GM23338 (cell line): ENCODE data around the gene DHRSX.

Experiments
- CREB1 ChIP-seq: fragments of 250-450 bp; sonication (Bioruptor Pico); IDR thresholded peaks from 2 replicates; pipeline ENCODE4 v1.5.0; 2020; ENCODE audit warnings: low read depth, mild to moderate bottlenecking, moderate library complexity
- CTCF ChIP-seq, 2 experiments: fragments of 200-600 bp in 1 of 2; sonication (generic) in 1 of 2; conservative IDR thresholded peaks; 2 replicates each; pipeline versions ENCODE4 v1.5.1 to v1.6.1; 2016 to 2017; ENCODE audit warnings: antibody characterized with exemption in 2 of 2, low read depth in 2 of 2, mild to moderate bottlenecking in 2 of 2, moderate library complexity in 1 of 2
- ETS1 ChIP-seq: IDR thresholded peaks from 2 replicates; pipeline ENCODE4 v1.6.1; 2016; ENCODE audit warnings: antibody characterized with exemption
- EZH2 ChIP-seq: fragments of 200-600 bp; sonication (generic); IDR thresholded peaks from one replicate; pipeline ENCODE4 v1.8.0; 2017; ENCODE audit warnings: antibody characterized with exemption, mild to moderate bottlenecking, low read depth; ENCODE audit not compliant: unreplicated experiment
- EZH2phosphoT487 ChIP-seq: fragments of 200-600 bp; sonication (generic); IDR thresholded peaks from one replicate; pipeline ENCODE4 v1.8.1; 2018; ENCODE audit warnings: antibody characterized with exemption; ENCODE audit not compliant: unreplicated experiment
- NANOG ChIP-seq: IDR thresholded peaks from 2 replicates; pipeline ENCODE4 v1.6.1; 2016; ENCODE audit warnings: antibody characterized with exemption, borderline replicate concordance
- POLR2AphosphoS5 ChIP-seq: IDR thresholded peaks from 2 replicates; pipeline ENCODE4 v1.6.1; 2016; ENCODE audit warnings: antibody characterized with exemption, low read depth
- ZNF462 ChIP-seq: fragments of 250-450 bp; sonication (Bioruptor Pico); IDR thresholded peaks from 2 replicates; pipeline ENCODE4 v1.5.0; 2020; ENCODE audit warnings: mild to moderate bottlenecking, moderate library complexity
- TF ChIP-seq, protein P1 (sequence below): IDR thresholded peaks from one replicate; pipeline ENCODE4 v1.6.1; 2018; ENCODE audit warnings: antibody characterized with exemption; ENCODE audit not compliant: unreplicated experiment

- TF ChIP-seq CTCF (conservative IDR thresholded peaks at IDR 0.05; ENCODE audit: low read depth in 2 of 2) (no peak), ETS1 (no peak), POLR2AphosphoS5 (no peak), EZH2phosphoT487 (no peak), ZNF462 (CRISPR knock-in tag) (no peak), EZH2 (no peak), CREB1 (CRISPR knock-in tag) (no peak), NANOG (no peak)
- TF ChIP-seq, protein P1, sequence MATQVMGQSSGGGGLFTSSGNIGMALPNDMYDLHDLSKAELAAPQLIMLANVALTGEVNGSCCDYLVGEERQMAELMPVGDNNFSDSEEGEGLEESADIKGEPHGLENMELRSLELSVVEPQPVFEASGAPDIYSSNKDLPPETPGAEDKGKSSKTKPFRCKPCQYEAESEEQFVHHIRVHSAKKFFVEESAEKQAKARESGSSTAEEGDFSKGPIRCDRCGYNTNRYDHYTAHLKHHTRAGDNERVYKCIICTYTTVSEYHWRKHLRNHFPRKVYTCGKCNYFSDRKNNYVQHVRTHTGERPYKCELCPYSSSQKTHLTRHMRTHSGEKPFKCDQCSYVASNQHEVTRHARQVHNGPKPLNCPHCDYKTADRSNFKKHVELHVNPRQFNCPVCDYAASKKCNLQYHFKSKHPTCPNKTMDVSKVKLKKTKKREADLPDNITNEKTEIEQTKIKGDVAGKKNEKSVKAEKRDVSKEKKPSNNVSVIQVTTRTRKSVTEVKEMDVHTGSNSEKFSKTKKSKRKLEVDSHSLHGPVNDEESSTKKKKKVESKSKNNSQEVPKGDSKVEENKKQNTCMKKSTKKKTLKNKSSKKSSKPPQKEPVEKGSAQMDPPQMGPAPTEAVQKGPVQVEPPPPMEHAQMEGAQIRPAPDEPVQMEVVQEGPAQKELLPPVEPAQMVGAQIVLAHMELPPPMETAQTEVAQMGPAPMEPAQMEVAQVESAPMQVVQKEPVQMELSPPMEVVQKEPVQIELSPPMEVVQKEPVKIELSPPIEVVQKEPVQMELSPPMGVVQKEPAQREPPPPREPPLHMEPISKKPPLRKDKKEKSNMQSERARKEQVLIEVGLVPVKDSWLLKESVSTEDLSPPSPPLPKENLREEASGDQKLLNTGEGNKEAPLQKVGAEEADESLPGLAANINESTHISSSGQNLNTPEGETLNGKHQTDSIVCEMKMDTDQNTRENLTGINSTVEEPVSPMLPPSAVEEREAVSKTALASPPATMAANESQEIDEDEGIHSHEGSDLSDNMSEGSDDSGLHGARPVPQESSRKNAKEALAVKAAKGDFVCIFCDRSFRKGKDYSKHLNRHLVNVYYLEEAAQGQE = no peak
Measured at GRCh38 chrX:2423899-2424298, 76.9 kb downstream of the DHRSX start.
